GM12875 (cell line): Measurements from ENCODE around the gene TRIP13.
A peak's percentile ranks its signal among the peaks of the same experiment; 100 is the strongest.

Experiments
- H3K4me3 ChIP-seq: one replicate; pipeline ENCODE4 v1.5.1; 2011; ENCODE audit warnings: low read depth, low read length, control low read depth
- CTCF ChIP-seq: IDR thresholded peaks from 2 replicates; pipeline ENCODE4 v1.5.1; 2011; ENCODE audit warnings: low read depth, mild to moderate bottlenecking, control low read depth, inconsistent platforms, low read length, moderate library complexity, borderline replicate concordance; ENCODE audit not compliant: insufficient read depth

The TRIP13 gene

GRCh38 chr5:893711-894110, 1.0 kb downstream of the TRIP13 start:
- H3K4me3 ChIP-seq: peak overlapping the region; percentile 74
- no peak for TF ChIP-seq CTCF

- no peak for TF ChIP-seq CTCF
- no peak overlapping the region for H3K4me3 ChIP-seq
Observed at GRCh38 chr5:900781-901180, 8.1 kb downstream of the TRIP13 start.

GRCh38 chr5:902129-902916, 9.6 kb downstream of the TRIP13 start:
- H3K4me3 ChIP-seq: no peak overlapping the region
- TF ChIP-seq CTCF: no peak

GRCh38 chr5:903756-904096, 11.0 kb downstream of the TRIP13 start:
- TF ChIP-seq CTCF: no peak
- H3K4me3 ChIP-seq: no peak overlapping the region

- H3K4me3 ChIP-seq: no peak overlapping the region
- no peak for TF ChIP-seq CTCF
Observed at GRCh38 chr5:905139-905642, 12.5 kb downstream of the TRIP13 start.

- no peak overlapping the region for H3K4me3 ChIP-seq
- TF ChIP-seq CTCF: no peak
Observed at GRCh38 chr5:907366-907910, 14.8 kb downstream of the TRIP13 start.

GRCh38 chr5:908172-908571, 15.5 kb downstream of the TRIP13 start:
- TF ChIP-seq CTCF: no peak
- H3K4me3 ChIP-seq: no peak overlapping the region
